Fibroblast of villous mesenchyme (primary cell): ENCODE results near the gene AUTS2. TPM values are rescaled to one million over a fixed set of nuclear protein-coding genes. Genes with fewer than 3 reads are reported as not detected.

ENCODE experiments used
- DNase-seq: peaks from one replicate; pipeline ENCODE4 v3.0.0-alpha.2; 2010; ENCODE audit warnings: low read depth
- H3K4me3 ChIP-seq: 2 replicates; pipeline ENCODE4 v1.5.1; 2011; ENCODE audit warnings: low read depth, mild to moderate bottlenecking, low read length
- CTCF ChIP-seq: IDR thresholded peaks from 2 replicates; pipeline ENCODE4 v1.5.1; 2012; ENCODE audit warnings: low read depth, mild to moderate bottlenecking, low read length; ENCODE audit not compliant: insufficient read depth
- total RNA-seq: library from RNA; depleted of rRNA; stranded (reverse); fragments of >200 nt; gene quantifications from 2 replicates; pipeline ENCODE4 v1.2.3, GENCODE V29; 2012

Gene AUTS2
- total RNA-seq, 1 donor = 3.9 TPM

GRCh38 chr7:69714886-69715576, 116.8 kb downstream of the AUTS2 start:
- TF ChIP-seq CTCF = no peak
- DNase-seq = no peak
- H3K4me3 ChIP-seq = no peak overlapping the region

DNA sequence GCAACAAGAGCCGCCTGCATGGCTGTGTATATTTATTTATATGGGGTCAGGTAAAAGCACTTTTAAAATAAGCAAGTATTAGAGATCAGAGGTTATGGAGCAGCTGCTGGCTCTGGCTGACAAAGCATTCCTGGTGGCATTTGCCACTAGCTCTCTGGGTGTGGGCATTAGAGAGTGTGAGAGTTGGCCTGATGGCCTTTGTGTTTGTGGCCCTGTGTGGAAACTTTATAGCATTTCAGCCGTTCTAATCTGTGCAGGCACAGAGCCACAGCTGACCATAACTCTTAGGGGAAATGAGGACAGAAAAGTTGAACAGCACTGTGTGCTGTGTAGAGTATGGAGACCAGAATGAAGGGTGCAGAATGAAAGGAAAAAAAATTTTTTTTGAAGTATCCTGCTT, 118.9 kb downstream of the AUTS2 start:
- H3K4me3 ChIP-seq = no peak overlapping the region
- no peak for DNase-seq
- TF ChIP-seq CTCF = no peak

- no peak for DNase-seq
- no peak overlapping the region for H3K4me3 ChIP-seq
- no peak for TF ChIP-seq CTCF
Observed at GRCh38 chr7:69719717-69720116, 121.4 kb downstream of the AUTS2 start.

DNA sequence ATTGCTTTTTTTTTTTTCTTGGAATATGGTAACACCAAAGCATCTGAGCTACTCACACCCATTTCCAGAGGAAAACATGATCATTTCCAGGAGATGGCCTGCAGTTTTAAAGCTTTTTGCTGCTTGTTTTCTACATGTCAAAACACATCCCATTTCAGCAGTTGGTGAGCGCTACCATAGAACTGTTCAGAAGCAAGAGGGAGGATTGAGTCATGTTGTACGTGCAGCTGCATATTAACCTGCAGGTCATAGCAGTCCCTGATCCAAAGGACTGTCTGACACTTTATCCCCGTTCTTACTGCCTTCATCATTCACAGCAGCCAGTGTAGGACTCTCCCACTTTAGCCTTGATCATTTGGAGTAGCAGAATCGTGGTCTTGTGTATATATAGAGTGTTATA, 124.6 kb downstream of the AUTS2 start:
- peak; percentile 54 for DNase-seq
- no peak overlapping the region for H3K4me3 ChIP-seq
- no peak for TF ChIP-seq CTCF

DNA sequence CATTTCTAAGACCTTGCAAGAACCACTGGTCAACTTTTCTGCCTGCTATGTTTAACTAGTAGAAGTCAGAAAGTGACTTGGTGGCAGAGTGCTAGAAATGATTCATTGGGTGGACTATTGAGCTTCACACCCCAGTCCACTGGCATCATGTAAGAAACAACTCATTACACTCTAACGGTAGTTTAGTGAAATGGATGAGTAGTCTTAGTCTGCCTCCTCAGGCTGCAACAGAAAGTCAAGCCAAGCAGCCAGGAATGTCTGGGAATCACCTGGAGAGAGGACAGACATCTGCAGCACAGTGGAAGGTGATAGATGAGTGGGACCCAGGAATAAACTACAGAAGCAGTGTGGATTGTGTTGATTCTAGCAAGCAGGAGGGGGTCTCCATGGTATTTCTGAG, 125.4 kb downstream of the AUTS2 start:
- H3K4me3 ChIP-seq = no peak overlapping the region
- no peak for DNase-seq
- TF ChIP-seq CTCF = no peak

DNA sequence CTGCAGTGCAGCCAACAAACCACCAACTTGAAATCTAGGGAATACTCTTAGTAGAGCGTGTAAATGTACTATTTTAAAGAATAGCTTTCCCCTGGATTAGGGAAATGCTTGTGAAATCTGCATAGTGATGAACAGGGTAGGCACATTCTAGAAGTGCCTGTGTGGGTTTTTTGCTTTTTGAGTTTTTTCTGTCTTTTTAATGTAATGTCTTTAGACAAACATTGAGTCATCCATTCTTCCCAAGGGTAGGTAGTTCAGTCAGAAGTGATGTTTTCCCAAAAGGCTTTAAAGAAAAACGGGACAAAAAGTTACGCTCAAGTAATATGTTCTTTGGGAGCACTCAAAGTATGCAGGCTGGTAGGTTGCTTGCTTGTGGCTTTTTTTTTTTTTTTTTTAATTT, 130.0 kb downstream of the AUTS2 start:
- no peak for TF ChIP-seq CTCF
- DNase-seq = no peak
- no peak overlapping the region for H3K4me3 ChIP-seq

DNA sequence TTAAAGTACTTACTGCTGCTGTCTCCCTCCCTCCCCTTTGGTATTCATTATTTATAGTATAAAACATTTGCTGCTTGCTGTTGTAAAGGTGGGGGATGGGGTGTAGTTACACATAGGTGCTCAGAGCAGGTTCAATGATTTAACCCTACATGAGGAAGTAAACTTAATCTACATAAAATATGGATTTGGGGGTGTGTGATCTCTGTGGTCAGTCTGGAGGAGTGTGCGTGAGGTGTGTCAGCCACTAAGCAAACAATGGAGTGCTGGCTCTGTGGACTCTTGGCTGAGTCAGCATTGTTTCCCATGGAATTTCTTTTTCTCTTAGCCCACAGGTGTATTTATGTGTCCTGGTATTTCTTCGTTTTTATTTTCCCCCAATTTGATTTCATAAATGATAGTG, 133.9 kb downstream of the AUTS2 start:
- no peak overlapping the region for H3K4me3 ChIP-seq
- DNase-seq = no peak

More for the DNA sequence above, 133.9 kb downstream of the AUTS2 start:
- TF ChIP-seq CTCF = no peak
